Measurements from ENCODE around the gene NCK2. TPM values are rescaled to one million over a fixed set of nuclear protein-coding genes. Genes with fewer than 3 reads are reported as not detected.

The NCK2 gene
- total and polyA plus RNA-seq, 2 of the 13 experiments (the other 11 are each of a cell fraction or from before 2014, with no cell fraction given) = 14.8 to 23.5 TPM

DNA sequence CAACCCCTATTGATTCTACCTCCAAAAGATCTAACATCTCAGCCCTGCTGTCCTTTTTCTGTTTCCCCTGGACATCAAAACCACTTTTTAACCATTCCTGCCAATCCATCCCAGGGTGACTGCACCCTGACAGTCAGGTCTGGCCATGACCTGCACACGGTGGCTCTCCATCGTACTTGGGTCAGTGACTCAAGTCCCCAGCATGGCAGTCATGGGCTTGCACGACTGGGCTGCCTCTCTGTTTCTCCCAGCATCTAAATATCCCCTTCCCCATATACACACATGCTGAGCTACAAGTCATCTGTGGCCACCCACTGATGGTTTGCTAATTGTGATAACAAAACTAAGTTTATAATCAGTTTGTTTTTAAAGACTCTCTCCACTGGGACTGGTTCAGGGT is 6.6 kb downstream of the NCK2 start:
- Histone ChIP-seq H3K4me2 (ENCODE audit: low read depth, low read length) (no peak overlapping the region), H3K27ac (ENCODE audit: extremely low read length, insufficient read depth, low read length) (no peak overlapping the region), H3K9ac (ENCODE audit: insufficient read depth, low read depth, low read length) (no peak overlapping the region), H3K27me3 (ENCODE audit: control insufficient read depth in 1 of 2, insufficient read depth in 2 of 2, low read length in 2 of 2) (no peaks in the 10 kb centered on the region), H2AFZ (ENCODE audit: low read length) (no peak overlapping the region), H3K4me1 (ENCODE audit: insufficient read depth, low read length) (peaks cover 21% of the 10 kb centered on the region), H3K9me3 (ENCODE audit: low read length) (no peaks in the 10 kb centered on the region), H3K36me3 (replicated peaks in 1 of 2; ENCODE audit: control insufficient read depth in 1 of 2, insufficient read depth in 2 of 2, low read length in 2 of 2) (peaks cover 0 to 1% of the 10 kb centered on the region in 2 experiments; a peak in 2 of 5 replicates), H3K4me3 (replicated peaks in 1 of 3; ENCODE audit: insufficient read depth in 1 of 3, low read depth in 2 of 3, low read length in 3 of 3) (no peak overlapping the region), H3K79me2 (ENCODE audit: insufficient read depth, low read length) (peaks cover 60% of the 10 kb centered on the region), H4K20me1 (ENCODE audit: insufficient read depth, low read length) (no peaks in the 10 kb centered on the region; the same call in none of the 2 replicates)
- in situ Hi-C loops (cut with HindIII; ENCODE audit: extremely low pct_ligation_motif_present, low pct_unique_long_range_greater_than_20kb) = no loop called here
- ChIA-PET CTCF (ENCODE audit: low intra/inter-chr PET ratio, low total read pairs) (no interaction called here), POLR2A (no interaction called here)
- FAIRE-seq = no peak
- BruUV-seq (replicated peaks) = no TSS peak
- intact Hi-C loops (cut with micrococcal nuclease; ENCODE audit: unreplicated experiment) = no loop called here
- 95% methylated on average over 3 of the region's 3 CpGs for WGBS (ENCODE audit: low lambda C conversion rate)
- no peak for DNase-seq (ENCODE audit: low spot score)
- no peak for ATAC-seq
- no peak for TF ChIP-seq TOE1 (CRISPR knock-in tag; IDR thresholded peaks at IDR 0.05)
- TF ChIP-seq ZNF589 (CRISPR knock-in tag; conservative IDR thresholded peaks at IDR 0.05) = no peak
- no peak for TF ChIP-seq U2AF2 (IDR thresholded peaks at IDR 0.05; ENCODE audit: low read depth, low read length)
- no peak for TF ChIP-seq ETV6 (CRISPR knock-in tag; conservative IDR thresholded peaks at IDR 0.05)
- no peak for TF ChIP-seq HNRNPK (IDR thresholded peaks at IDR 0.05; ENCODE audit: low read depth, low read length, poor library complexity, severe bottlenecking)

DNA sequence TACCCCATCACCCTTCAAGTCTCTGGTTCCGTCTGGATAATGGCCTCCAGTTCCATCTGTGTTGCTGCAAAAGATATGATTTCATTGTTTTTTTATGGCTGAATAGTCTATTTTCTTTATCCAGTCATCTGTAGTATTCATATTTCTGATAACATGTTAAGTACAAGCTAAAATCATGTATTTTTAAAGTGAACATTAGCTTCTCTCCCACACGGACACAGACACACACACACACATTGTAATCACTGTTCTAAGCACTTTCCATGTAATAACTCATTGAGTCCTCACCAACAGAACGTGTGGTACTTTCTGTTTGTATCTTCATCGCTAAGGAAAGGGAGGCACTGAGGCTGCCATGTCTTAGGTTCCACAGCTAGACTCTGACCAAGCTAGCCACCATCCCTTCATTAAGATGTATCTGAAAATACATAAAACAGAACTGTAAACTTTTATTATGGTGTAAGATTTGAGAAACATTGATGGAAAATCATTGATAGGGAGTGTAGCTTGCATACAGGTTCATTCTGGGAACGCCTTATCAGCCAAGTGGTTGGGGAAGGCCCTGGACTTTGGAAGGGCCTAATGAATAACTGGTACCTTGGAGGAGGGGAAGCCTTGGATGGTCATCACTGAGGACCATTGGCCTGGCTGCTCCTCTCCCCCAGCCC is 8.1 kb downstream of the NCK2 start:
- Histone ChIP-seq H3K4me1 (ENCODE audit: insufficient read depth, low read length) (peaks cover 6% of the 10 kb centered on the region; the same call in 1 of the 2 replicates), H2AFZ (ENCODE audit: low read length) (no peak overlapping the region), H3K4me2 (ENCODE audit: low read depth, low read length) (no peak overlapping the region), H3K4me3 (replicated peaks in 1 of 3; ENCODE audit: insufficient read depth in 1 of 3, low read depth in 2 of 3, low read length in 3 of 3) (no peak overlapping the region), H3K9me3 (ENCODE audit: low read length) (no peaks in the 10 kb centered on the region), H3K27me3 (ENCODE audit: control insufficient read depth in 1 of 2, insufficient read depth in 2 of 2, low read length in 2 of 2) (no peaks in the 10 kb centered on the region), H3K79me2 (ENCODE audit: insufficient read depth, low read length) (peaks cover 49% of the 10 kb centered on the region), H4K20me1 (ENCODE audit: insufficient read depth, low read length) (no peaks in the 10 kb centered on the region; the same call in none of the 2 replicates), H3K27ac (ENCODE audit: extremely low read length, insufficient read depth, low read length) (no peak overlapping the region), H3K9ac (ENCODE audit: insufficient read depth, low read depth, low read length) (no peak overlapping the region), H3K36me3 (replicated peaks in 1 of 2; ENCODE audit: control insufficient read depth in 1 of 2, insufficient read depth in 2 of 2, low read length in 2 of 2) (peaks cover 0 to 1% of the 10 kb centered on the region in 2 experiments; a peak in 2 of 5 replicates)
- ATAC-seq (no peak), DNase-seq (ENCODE audit: low spot score) (no peak), FAIRE-seq (peak; percentile 67)
- ChIA-PET CTCF (ENCODE audit: low intra/inter-chr PET ratio, low total read pairs) (no interaction called here), POLR2A (no interaction called here)
- BruUV-seq (replicated peaks) = no TSS peak
- TF ChIP-seq RFX1 (IDR thresholded peaks at IDR 0.05) = no peak
- TF ChIP-seq IKZF4 (CRISPR knock-in tag; IDR thresholded peaks at IDR 0.05; ENCODE audit: borderline replicate concordance, low read depth, not compliant biosample characterization) = no peak
- TF ChIP-seq, protein P1, sequence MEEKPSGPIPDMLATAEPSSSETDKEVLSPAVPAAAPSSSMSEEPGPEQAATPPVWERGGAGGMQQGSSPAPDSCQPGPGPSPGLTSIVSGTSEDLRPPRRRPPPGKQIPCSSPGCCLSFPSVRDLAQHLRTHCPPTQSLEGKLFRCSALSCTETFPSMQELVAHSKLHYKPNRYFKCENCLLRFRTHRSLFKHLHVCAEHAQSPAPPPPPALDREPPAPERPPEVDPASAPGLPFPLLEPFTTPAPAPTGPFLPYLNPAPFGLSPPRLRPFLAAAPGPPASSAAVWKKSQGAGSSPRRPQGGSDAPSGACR (CRISPR knock-in tag; IDR thresholded peaks at IDR 0.05) = no peak
- no peak for TF ChIP-seq RFX5 (IDR thresholded peaks at IDR 0.05; ENCODE audit: low read depth, low read length)
- TF ChIP-seq, protein P2, sequence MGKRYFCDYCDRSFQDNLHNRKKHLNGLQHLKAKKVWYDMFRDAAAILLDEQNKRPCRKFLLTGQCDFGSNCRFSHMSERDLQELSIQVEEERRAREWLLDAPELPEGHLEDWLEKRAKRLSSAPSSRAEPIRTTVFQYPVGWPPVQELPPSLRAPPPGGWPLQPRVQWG (CRISPR knock-in tag; IDR thresholded peaks at IDR 0.05; ENCODE audit: borderline replicate concordance, low read depth) = no peak
- TF ChIP-seq JUN (CRISPR knock-in tag; IDR thresholded peaks at IDR 0.05) = no peak
- TF ChIP-seq RFXAP (CRISPR knock-in tag; IDR thresholded peaks at IDR 0.05; ENCODE audit: borderline replicate concordance) = no peak
- TF ChIP-seq KAT7 (CRISPR knock-in tag; IDR thresholded peaks at IDR 0.05; ENCODE audit: borderline replicate concordance) = no peak
- TF ChIP-seq, protein P3, sequence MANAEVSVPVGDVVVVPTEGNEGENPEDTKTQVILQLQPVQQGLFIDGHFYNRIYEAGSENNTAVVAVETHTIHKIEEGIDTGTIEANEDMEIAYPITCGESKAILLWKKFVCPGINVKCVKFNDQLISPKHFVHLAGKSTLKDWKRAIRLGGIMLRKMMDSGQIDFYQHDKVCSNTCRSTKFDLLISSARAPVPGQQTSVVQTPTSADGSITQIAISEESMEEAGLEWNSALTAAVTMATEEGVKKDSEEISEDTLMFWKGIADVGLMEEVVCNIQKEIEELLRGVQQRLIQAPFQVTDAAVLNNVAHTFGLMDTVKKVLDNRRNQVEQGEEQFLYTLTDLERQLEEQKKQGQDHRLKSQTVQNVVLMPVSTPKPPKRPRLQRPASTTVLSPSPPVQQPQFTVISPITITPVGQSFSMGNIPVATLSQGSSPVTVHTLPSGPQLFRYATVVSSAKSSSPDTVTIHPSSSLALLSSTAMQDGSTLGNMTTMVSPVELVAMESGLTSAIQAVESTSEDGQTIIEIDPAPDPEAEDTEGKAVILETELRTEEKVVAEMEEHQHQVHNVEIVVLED (CRISPR knock-in tag; IDR thresholded peaks at IDR 0.05; ENCODE audit: borderline replicate concordance) = no peak
- no peak for TF ChIP-seq ZNF343 (CRISPR knock-in tag; IDR thresholded peaks at IDR 0.05)
- no peak for TF ChIP-seq PPARG (CRISPR knock-in tag; conservative IDR thresholded peaks at IDR 0.05)
- WGBS (ENCODE audit: low lambda C conversion rate) = 94% methylated on average over 5 of the region's 5 CpGs
- intact Hi-C loops (cut with micrococcal nuclease; ENCODE audit: unreplicated experiment) = no loop called here
- in situ Hi-C loops (cut with HindIII; ENCODE audit: extremely low pct_ligation_motif_present, low pct_unique_long_range_greater_than_20kb) = no loop called here

Measured in HepG2 (cell line).